Esophagus muscularis mucosa (tissue), 4 donors: ENCODE data around the gene PIP5K1B.

Experiments
- CTCF ChIP-seq, 3 experiments: fragments of 200-600 bp in 2 of 3; fragments of 450-650 bp in 1 of 3; sonication (generic) in 2 of 3; IDR thresholded peaks; one replicate each; pipeline ENCODE4 v1.5.1; 2017 to 2019; ENCODE audit warnings: antibody characterized with exemption in 3 of 3, mild to moderate bottlenecking in 2 of 3, moderate library complexity in 1 of 3
- EP300 ChIP-seq: sonication (generic); formaldehyde crosslinking; IDR thresholded peaks from one replicate; pipeline ENCODE4 v1.6.1; 2017; ENCODE audit warnings: antibody characterized with exemption
- POLR2A ChIP-seq: fragments of 450-650 bp; IDR thresholded peaks from one replicate; pipeline ENCODE4 v1.6.1; 2017; ENCODE audit warnings: antibody characterized with exemption, moderate library complexity, mild to moderate bottlenecking, low read depth
- POLR2AphosphoS5 ChIP-seq, 2 donors: sonication (generic); formaldehyde crosslinking; IDR thresholded peaks; one replicate each; pipeline ENCODE4 v1.6.1; 2017; ENCODE audit warnings: antibody characterized with exemption in 2 of 2

GRCh38 chr9:68832101-68832500, 127.1 kb downstream of the PIP5K1B start:
- TF ChIP-seq POLR2A, result no peak
- TF ChIP-seq CTCF (IDR thresholded peaks at IDR 0.05), result no peak
- no peak for TF ChIP-seq POLR2AphosphoS5 (IDR thresholded peaks at IDR 0.05)
- TF ChIP-seq EP300, result no peak
